ENCODE data around the gene FGFR1OP2. TPM values are rescaled to one million over a fixed set of nuclear protein-coding genes. Genes with fewer than 3 reads are reported as not detected.

Gene FGFR1OP2
- total and polyA plus RNA-seq, 2 of the 4 experiments (the other 2 are of a cell fraction) = 26.7 to 31.0 TPM

GRCh38 chr12:26929590-26929989 is 8.7 kb upstream of the FGFR1OP2 start:
- H2BK15ac ChIP-seq (ENCODE audit: low read depth, low read length) = no peak overlapping the region
- H3K56ac ChIP-seq (ENCODE audit: extremely low read depth, insufficient read depth, low read length) = no peak overlapping the region
- no peaks in the 10 kb centered on the region for H3K27me3 ChIP-seq (ENCODE audit: control insufficient read depth, insufficient read depth, low read length)
- ATAC-seq (ENCODE audit: low read depth) (no peak), DNase-seq (no peak)
- no peaks in the 10 kb centered on the region for H3K4me1 ChIP-seq (ENCODE audit: control insufficient read depth, insufficient read depth, low read length)
- H3K23ac ChIP-seq (ENCODE audit: low read depth, low read length) = no peak overlapping the region
- WGBS, 2 experiments (ENCODE audit: extremely low coverage in 2 of 2, insufficient read length in 1 of 2) = no CpG with 5 or more reads among the region's 2 CpGs
- no peak overlapping the region for H4K91ac ChIP-seq (ENCODE audit: insufficient read depth, low read depth, low read length)
- H3K36me3 ChIP-seq (ENCODE audit: control insufficient read depth, insufficient read depth, low read length) = peaks cover 15% of the 10 kb centered on the region
- H2AFZ ChIP-seq (replicated peaks; ENCODE audit: low read length, poor library complexity) = no peak overlapping the region
- H4K5ac ChIP-seq (ENCODE audit: low read depth, low read length) = no peak overlapping the region
- no peak overlapping the region for H3K14ac ChIP-seq (replicated peaks; ENCODE audit: low read depth, low read length)
- H4K8ac ChIP-seq (ENCODE audit: low read depth in 2 of 2, low read length in 2 of 2) = no peak overlapping the region
- no peak overlapping the region for H3K4me3 ChIP-seq (ENCODE audit: insufficient read depth, low read depth, low read length)
- no peak overlapping the region for H3K18ac ChIP-seq (ENCODE audit: low read depth, low read length)
- 0 out of 2 replicates have a peak, but pooled peaks cover 4% of the 10 kb centered on the region for H3K9me1 ChIP-seq (ENCODE audit: insufficient read depth, low read length)
- ChIA-PET POLR2A (ENCODE audit: unreplicated experiment) (no interaction called here), CTCF (interaction anchor here (0.7 kb wide), 1 partner anchor 71 kb away, joined by 3 read pairs; no protein-coding TSS in a partner anchor)
- no peak overlapping the region for H3K4me2 ChIP-seq (ENCODE audit: low read depth, low read length)
- H2AK5ac ChIP-seq (ENCODE audit: low read depth, low read length) = no peak overlapping the region
- dilution Hi-C loops (cut with HindIII; ENCODE audit: low sequenced_read_pairs, unreplicated experiment) = no loop called here
- intact Hi-C loops (cut with micrococcal nuclease) = no loop called here
- no peak overlapping the region for H2BK5ac ChIP-seq (ENCODE audit: low read depth, low read length, poor library complexity, severe bottlenecking)
- in situ Hi-C loops (cut with MboI; ENCODE audit: low sequenced_read_pairs) = no loop called here
- no peak overlapping the region for H3K27ac ChIP-seq (ENCODE audit: insufficient read depth, low read length)
- no peak overlapping the region for H3K9ac ChIP-seq (ENCODE audit: low read depth, low read length)
- peaks cover 6 to 12% of the 10 kb centered on the region in 2 experiments; a peak in 3 of 4 replicates for H3K79me1 ChIP-seq (ENCODE audit: low read depth in 1 of 2, low read length in 2 of 2)
- H4K20me1 ChIP-seq (ENCODE audit: insufficient read depth, low read length) = no peaks in the 10 kb centered on the region
- no peak overlapping the region for H2AK9ac ChIP-seq (replicated peaks; ENCODE audit: low read depth, low read length, poor library complexity)
- TF ChIP-seq RCOR1 (IDR thresholded peaks at IDR 0.05; ENCODE audit: insufficient replicate concordance, low read length) = no peak
- TF ChIP-seq MAFK (IDR thresholded peaks at IDR 0.05; ENCODE audit: low read depth, low read length) = no peak
- TF ChIP-seq BHLHE40 (IDR thresholded peaks at IDR 0.05; ENCODE audit: low read depth, low read length) = no peak
- TF ChIP-seq POLR2A (IDR thresholded peaks at IDR 0.05; ENCODE audit: low read depth, low read length) = no peak
- no peak for TF ChIP-seq CHD1 (IDR thresholded peaks at IDR 0.05; ENCODE audit: low read depth, low read length)
- no peak for TF ChIP-seq SMC3 (IDR thresholded peaks at IDR 0.05; ENCODE audit: low read depth, low read length)
- TF ChIP-seq RFX5 (IDR thresholded peaks at IDR 0.05; ENCODE audit: low read depth, low read length) = no peak
- no peaks in the 10 kb centered on the region for H3K9me3 ChIP-seq (ENCODE audit: control insufficient read depth, insufficient read depth, low read length)
- H3K4ac ChIP-seq (ENCODE audit: low read depth, low read length) = no peak overlapping the region
- H2BK120ac ChIP-seq (ENCODE audit: low read depth, low read length) = no peak overlapping the region
- no TSS peak for BruUV-seq (replicated peaks)
- H2BK20ac ChIP-seq (ENCODE audit: low read depth, low read length) = no peak overlapping the region

All from IMR-90 (cell line).